Measurements from ENCODE around the gene CCDC150.
"Not testable (repeated sequence)": the region's sequence is repeated elsewhere in the genome, so short reads cannot be mapped to it uniquely, and the experiment has no call there.

CCDC150 gene

GRCh38 chr2:196639180-196640030 is at the start of gene CCDC150:
TSS of gene CCDC150 (plus strand) at chr2:196639715. CDS start at chr2:196639767, 52 bp downstream.
- DNase-seq = peak; percentile 72

- DNase-seq = no peak
Observed at GRCh38 chr2:196590286-196590685, 49.2 kb upstream of the CCDC150 start.

- no peak for DNase-seq
Observed at GRCh38 chr2:196591004-196591403, 48.5 kb upstream of the CCDC150 start.

- DNase-seq = no peak
Observed at GRCh38 chr2:196591621-196592022, 47.9 kb upstream of the CCDC150 start.

DNA sequence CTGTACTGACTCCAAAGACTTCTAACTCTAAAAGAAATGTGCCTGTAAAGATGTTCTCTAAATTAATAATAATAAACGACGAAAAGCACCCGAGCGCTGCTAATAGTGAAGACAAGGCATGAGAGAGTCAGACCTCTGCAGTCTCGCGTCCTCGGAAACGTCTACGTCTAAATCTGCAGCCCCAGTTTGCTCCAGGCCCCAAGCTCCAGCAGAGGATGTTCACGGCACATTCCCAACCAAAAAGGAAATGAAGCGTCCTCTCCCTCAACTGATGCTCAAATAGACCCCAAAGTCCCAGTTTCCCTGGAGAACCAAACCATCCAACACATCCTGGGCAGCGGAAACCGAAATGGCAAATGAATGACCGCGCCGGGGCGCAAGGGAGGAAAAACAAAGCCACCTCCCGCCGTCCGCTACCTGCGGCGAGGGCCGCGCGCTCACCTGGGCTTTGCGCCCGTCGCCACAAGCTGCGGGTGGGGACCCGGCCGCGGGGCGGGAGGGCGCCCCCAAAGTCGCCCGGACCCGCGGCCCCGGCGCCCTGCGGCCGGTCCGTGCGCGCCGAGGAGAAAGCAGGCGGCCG is 47.1 kb upstream of the CCDC150 start:
- peak; percentile 33 for DNase-seq

- DNase-seq = peak; percentile 33
Observed at GRCh38 chr2:196592911-196593881, 46.3 kb upstream of the CCDC150 start, which contains the start of gene HECW2. TSS of gene HECW2 (minus strand) at chr2:196593554.

DNA sequence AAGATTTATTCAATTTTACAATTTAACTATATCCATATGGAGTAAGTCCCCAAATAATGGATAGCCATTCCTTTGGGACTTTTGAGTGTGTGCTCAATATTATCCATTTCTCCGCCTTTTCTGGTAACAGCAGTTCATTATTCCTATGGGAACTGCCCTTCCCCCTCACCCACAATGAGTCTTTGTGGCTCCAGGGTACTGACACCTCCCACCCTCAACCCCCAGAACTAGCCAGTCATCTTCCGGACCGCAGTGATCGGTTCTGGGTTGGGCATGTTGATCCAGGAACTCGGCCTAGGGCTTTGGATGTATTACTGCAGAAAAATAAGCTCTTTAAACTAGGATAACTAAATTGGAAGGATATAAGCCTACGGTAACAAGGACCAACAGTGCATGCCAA is 45.4 kb upstream of the CCDC150 start:
- DNase-seq = no peak

DNA sequence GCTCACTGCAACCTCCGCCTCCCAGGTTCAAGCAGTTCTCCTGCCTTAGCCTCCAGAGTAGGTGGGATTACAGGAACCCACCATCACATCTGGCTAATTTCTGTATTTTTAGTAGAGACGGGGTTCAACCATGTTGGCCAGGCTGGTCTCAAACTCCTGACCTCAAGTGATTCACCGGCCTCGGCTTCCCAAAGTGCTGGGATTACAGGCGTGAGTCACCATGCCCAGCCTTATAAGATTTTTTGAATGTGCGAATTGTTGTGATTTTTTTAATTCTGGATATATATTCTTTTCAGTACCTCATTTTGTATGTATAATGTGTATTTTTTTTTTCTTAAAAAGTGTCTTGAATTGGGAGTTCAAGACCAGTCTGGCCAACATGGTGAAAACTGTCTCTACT is 42.0 kb upstream of the CCDC150 start:
- DNase-seq = no peak

- no peak for DNase-seq
Observed at GRCh38 chr2:196598412-196598811, 41.1 kb upstream of the CCDC150 start.

GRCh38 chr2:196598846-196599245 is 40.7 kb upstream of the CCDC150 start:
- no peak for DNase-seq

DNA sequence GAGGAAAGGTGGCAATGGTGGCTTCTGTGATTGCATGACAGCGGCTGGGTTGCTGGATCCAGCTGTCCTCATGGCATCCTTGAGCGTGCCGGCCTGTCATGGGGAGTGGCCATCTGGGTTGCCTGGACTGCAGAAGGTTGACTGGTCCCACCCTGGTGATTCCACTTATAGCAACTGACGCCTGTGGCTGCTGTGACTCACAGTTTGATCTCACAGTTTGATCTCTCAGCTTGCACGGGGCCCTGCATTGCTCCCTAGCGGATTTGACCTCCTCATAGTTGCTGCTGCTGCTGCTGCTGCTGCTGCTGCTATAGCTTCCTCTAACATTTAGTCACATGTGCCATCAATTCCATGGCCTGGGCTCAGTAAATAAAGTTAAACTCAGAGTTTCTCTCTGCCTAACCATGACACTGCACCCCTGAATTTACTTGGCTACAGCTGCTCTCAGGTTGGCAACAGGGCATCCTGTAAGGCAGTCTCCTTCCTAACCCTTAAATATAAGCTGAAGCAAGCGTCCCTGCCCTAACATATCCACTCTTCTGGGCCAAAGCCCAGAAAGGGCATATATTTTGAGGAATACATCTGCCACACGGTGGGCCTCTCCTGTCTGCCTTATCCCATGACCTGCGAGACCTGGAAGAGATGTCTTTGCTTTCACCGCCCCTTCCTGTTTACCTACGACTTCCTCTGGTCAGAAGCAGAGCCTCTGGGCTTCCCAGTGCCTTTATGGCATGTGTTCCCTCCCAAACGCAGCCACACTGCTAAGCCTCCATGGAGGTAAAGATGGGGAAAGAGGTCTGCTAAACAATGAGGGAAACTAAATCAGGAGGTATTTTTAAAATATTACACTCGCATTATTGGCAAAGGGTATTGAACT is 37.8 kb upstream of the CCDC150 start:
- no peak for DNase-seq

- no peak for DNase-seq
Observed at GRCh38 chr2:196604196-196604595, 35.3 kb upstream of the CCDC150 start.

- no peak for DNase-seq
Observed at GRCh38 chr2:196606516-196606915, 33.0 kb upstream of the CCDC150 start.

DNA sequence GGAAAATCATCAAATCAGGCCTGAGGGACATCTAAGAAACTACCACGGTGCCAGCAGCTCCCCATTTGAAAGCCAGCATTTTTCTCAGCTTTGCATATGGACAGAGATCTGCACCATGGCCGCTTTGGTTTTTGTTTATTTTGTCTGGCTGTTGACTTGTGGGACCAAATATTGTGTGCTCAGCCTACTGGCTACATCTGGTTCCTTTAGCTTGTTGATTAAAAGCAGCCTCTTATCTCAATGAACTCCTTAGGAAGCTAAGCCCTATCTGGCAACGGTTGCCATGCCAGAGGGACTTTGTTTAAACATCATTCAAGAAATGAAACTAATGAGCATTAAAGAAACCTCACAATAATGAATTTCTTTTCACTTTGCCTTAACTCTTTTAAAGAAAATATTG is 32.4 kb upstream of the CCDC150 start:
- DNase-seq = no peak

- DNase-seq = not testable (repeated sequence)
Observed at GRCh38 chr2:196607896-196608295, 31.6 kb upstream of the CCDC150 start.

GRCh38 chr2:196609806-196610205 is 29.7 kb upstream of the CCDC150 start:
- no peak for DNase-seq

DNA sequence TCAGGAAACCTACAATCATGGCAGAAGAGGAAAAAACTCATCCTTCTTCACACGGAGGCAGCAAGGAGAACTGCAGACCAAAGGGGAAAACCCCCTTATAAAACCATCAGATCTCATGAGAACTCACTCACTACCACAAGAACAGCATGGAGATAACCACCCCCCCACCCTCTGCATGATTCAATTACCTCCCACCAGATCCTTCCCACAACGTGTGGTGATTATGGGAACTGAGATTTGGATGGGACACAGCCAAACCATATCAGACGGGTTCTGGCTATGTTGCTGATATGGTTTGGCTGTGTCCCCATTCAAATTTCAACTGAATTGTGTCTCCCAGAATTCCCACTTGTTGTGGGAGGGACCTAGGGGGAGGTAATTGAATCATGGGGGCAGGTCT is 28.7 kb upstream of the CCDC150 start:
- no peak for DNase-seq

DNA sequence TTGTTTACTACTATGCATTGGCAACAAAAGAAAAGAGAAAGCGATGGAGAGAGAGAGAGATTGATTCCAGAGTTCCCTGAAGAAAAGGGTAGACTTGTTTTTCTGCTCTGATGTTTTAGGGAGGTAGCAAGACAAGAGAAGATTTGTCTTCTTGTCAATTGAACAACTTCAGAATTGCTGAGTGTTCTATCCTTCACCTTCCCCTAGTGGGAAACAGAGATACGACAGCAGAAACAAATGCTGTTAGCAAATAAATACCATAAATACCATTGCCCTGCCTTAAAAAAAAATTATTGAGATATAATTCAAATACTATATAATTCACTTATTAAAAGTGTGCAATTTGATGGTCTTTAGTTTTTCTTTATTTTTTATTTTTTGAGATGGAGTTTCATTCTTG is 26.2 kb upstream of the CCDC150 start:
- no peak for DNase-seq

- DNase-seq = no peak
Observed at GRCh38 chr2:196617430-196617829, 22.1 kb upstream of the CCDC150 start.

DNA sequence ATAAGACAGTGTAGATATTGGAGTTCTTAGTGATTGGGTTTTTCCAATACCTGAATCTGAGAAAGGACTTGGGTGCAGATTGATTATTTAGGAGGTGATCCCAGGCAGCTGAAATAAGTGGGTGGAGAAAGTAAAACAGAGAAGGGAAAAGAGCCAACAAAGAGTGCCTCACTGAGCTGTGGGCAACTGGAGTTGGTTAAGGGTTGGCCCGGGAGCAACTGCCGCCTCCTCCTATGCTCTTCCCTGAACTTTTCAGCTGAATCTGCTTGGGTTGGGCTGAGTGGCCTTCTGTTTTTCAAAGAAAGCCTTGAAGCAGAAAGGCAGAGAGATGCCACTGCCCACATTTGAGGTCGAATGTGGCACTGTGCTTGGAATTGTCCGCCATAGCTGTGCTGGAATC is 20.9 kb upstream of the CCDC150 start:
- no peak for DNase-seq

DNA sequence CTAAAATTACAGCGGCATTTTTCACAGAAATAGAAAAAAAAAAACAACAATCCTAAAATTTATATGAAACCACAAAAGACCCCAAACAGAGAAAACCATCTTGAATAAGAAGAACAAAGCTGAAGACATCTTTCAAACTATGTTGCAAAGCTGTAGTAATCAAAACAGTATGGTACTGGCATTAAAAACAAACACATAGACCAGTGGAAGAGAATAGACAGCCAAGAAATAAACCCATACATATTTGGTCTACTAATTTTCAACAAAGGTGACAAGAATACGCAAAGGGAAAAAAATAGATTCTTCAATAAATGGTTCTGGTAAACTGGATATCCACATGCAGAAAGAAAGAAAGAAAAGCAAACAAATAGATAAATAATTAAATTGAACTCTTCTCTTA is 9.0 kb upstream of the CCDC150 start:
- no peak for DNase-seq

DNA sequence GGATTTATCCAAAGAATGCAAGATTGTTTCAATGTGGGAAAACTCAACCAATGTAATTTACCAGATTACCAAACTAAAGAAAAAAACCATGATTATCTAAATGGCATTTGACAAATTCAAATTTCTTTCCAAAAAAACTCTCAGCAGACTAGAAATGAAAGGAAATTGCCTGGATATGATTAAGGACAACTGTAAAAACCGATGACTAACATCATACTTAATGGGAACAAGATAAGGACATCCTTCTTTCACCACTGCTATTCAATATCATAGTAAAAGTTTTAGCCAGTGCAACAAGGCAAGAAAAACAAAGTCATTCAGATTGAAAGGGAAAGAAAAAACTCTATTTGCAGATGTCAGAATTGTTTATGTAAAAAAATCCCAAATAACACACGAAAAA is 4.4 kb upstream of the CCDC150 start:
- DNase-seq = no peak

Data from NCI-H1092 (cell line).